Ishikawa (cell line): Measurements from ENCODE around the gene KYNU.

Experiments
- EP300 ChIP-seq: IDR thresholded peaks from 2 replicates; pipeline ENCODE4 v1.6.1; 2012; ENCODE audit warnings: borderline replicate concordance
- FOXM1 ChIP-seq: IDR thresholded peaks from 2 replicates; pipeline ENCODE4 v1.6.1; 2012; ENCODE audit warnings: low read depth, borderline replicate concordance
- RAD21 ChIP-seq: IDR thresholded peaks from 2 replicates; pipeline ENCODE4 v1.6.1; 2012; ENCODE audit warnings: low read depth
- TEAD4 ChIP-seq: IDR thresholded peaks from 2 replicates; pipeline ENCODE4 v1.6.1; 2012
- YY1 ChIP-seq: IDR thresholded peaks from 2 replicates; pipeline ENCODE4 v1.6.1; 2012; ENCODE audit warnings: low read depth
- TF ChIP-seq, protein P1 (sequence below): IDR thresholded peaks from 2 replicates; pipeline ENCODE4 v1.6.1; 2012; ENCODE audit warnings: low read depth, mild to moderate bottlenecking
- TF ChIP-seq, protein P2 (sequence below): IDR thresholded peaks from 2 replicates; pipeline ENCODE4 v1.6.1; 2012

DNA sequence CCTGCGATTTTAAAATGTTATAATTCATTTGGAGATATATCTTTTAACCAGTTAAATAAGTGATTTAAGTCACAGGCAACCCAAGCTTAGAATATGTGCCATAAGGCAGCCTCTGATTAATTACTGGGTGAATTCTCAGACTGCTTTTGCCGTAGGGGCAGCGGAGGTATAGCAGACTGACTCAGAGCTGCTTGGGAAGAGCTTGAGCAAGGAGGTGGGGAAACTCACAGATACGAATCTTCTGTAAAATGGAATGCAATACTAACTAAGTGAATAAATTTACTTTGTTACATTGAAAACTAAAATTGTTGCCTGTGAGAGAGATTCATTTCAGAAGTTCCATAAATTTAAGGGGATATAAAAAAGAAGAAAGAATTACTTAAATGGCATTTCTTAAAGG lies 115.4 kb downstream of the KYNU start:
- TF ChIP-seq TEAD4 (no peak), YY1 (no peak), RAD21 (no peak), EP300 (no peak), FOXM1 (no peak)
- TF ChIP-seq, protein P1, sequence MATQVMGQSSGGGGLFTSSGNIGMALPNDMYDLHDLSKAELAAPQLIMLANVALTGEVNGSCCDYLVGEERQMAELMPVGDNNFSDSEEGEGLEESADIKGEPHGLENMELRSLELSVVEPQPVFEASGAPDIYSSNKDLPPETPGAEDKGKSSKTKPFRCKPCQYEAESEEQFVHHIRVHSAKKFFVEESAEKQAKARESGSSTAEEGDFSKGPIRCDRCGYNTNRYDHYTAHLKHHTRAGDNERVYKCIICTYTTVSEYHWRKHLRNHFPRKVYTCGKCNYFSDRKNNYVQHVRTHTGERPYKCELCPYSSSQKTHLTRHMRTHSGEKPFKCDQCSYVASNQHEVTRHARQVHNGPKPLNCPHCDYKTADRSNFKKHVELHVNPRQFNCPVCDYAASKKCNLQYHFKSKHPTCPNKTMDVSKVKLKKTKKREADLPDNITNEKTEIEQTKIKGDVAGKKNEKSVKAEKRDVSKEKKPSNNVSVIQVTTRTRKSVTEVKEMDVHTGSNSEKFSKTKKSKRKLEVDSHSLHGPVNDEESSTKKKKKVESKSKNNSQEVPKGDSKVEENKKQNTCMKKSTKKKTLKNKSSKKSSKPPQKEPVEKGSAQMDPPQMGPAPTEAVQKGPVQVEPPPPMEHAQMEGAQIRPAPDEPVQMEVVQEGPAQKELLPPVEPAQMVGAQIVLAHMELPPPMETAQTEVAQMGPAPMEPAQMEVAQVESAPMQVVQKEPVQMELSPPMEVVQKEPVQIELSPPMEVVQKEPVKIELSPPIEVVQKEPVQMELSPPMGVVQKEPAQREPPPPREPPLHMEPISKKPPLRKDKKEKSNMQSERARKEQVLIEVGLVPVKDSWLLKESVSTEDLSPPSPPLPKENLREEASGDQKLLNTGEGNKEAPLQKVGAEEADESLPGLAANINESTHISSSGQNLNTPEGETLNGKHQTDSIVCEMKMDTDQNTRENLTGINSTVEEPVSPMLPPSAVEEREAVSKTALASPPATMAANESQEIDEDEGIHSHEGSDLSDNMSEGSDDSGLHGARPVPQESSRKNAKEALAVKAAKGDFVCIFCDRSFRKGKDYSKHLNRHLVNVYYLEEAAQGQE: no peak
- TF ChIP-seq, protein P2, sequence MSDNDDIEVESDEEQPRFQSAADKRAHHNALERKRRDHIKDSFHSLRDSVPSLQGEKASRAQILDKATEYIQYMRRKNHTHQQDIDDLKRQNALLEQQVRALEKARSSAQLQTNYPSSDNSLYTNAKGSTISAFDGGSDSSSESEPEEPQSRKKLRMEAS: no peak
